HFF-Myc (cell line): Measurements from ENCODE around the gene YWHAQ.
"Not testable (repeated sequence)": the region's sequence is repeated elsewhere in the genome, so short reads cannot be mapped to it uniquely, and the experiment has no call there.

Experiments
- DNase-seq: peaks from one replicate; pipeline ENCODE4 v3.0.0-alpha.2; 2011; ENCODE audit warnings: low read depth; ENCODE audit errors: extremely low read depth
- H3K4me3 ChIP-seq: replicated peaks from 2 replicates; pipeline ENCODE4 v1.5.1; 2011; ENCODE audit warnings: low read depth, mild to moderate bottlenecking, control low read depth, low read length
- CTCF ChIP-seq: IDR thresholded peaks from 2 replicates; pipeline ENCODE4 v1.5.1; 2012; ENCODE audit warnings: mild to moderate bottlenecking, low read depth, low read length, control low read depth; ENCODE audit errors: missing control alignments

The YWHAQ gene

GRCh38 chr2:9596621-9597311, 34.0 kb downstream of the YWHAQ start:
- H3K4me3 ChIP-seq, result no peak overlapping the region
- DNase-seq, result no peak

GRCh38 chr2:9595746-9596145, 35.1 kb downstream of the YWHAQ start:
- no peak for DNase-seq

More at GRCh38 chr2:9596621-9597311, 34.0 kb downstream of the YWHAQ start:
- no peak for TF ChIP-seq CTCF

GRCh38 chr2:9595256-9595655, 35.5 kb downstream of the YWHAQ start:
- H3K4me3 ChIP-seq, DNase-seq: not testable (repeated sequence)

More at GRCh38 chr2:9595746-9596145, 35.1 kb downstream of the YWHAQ start:
- no peak overlapping the region for H3K4me3 ChIP-seq
- TF ChIP-seq CTCF, result no peak

- no peak for TF ChIP-seq CTCF
- no peak for DNase-seq
- H3K4me3 ChIP-seq, result no peak overlapping the region
Measured at GRCh38 chr2:9594366-9595054, 36.3 kb downstream of the YWHAQ start.

GRCh38 chr2:9593925-9594324, 36.9 kb downstream of the YWHAQ start:
- no peak for TF ChIP-seq CTCF
- no peak overlapping the region for H3K4me3 ChIP-seq
- no peak for DNase-seq

- no peak for DNase-seq
- TF ChIP-seq CTCF, result no peak
- no peak overlapping the region for H3K4me3 ChIP-seq
Measured at GRCh38 chr2:9592699-9593098, 38.1 kb downstream of the YWHAQ start.

GRCh38 chr2:9590641-9591040, 40.2 kb downstream of the YWHAQ start:
- no peak overlapping the region for H3K4me3 ChIP-seq
- no peak for DNase-seq
- TF ChIP-seq CTCF, result no peak
